Measurements from ENCODE around the gene PPT2.

Gene PPT2

DNA sequence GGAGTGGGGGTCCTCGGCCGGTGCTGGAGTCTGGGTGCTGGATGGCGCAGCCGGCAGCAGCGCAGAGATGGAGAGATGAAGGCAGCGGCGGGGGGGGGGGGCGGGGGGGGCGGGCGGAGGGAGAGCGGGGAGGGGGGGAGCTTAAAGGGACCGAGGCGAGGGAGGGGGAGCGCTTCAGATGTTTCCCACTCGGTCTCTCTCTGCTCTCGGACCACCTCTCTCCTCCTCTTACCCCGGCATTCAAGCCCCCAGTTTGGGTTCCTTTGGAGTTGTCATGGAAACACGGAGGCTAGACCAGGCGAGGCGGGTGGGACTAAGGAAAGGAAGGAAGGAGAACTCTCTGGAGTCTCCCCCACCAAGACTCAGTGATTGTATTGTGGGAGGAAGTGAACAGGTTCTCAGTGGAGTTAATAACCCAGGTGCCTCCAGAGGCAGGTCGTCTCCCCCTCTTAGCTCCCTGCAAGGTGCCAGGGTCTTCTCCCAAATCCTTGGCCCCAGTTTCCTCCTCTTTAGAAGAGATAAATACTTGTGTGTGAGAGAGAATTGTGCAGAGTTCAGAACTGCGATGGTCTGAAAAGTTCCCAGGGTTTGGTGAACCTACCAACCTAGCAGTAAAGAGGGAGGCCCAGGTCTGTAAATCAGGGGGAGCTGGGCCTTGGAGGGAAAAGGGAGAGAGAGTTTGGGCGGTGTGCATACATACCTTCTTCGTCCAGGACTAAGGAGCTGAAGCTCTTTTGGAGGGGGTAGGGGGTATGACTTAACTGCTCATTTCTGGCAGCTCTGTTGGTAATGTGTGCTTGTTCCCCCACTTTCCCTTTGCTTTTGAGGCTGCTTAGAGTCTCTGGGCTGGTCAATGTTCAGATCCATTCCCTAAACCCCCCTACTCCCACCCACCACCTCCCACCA lies 1.8 kb upstream of the PPT2 start, which contains the start of gene PRRT1:
TSS of gene PRRT1 (minus strand) at position 77 of the 906 bp plus-strand sequence. CDS start 112 bp downstream, outside the sequence.
- no peak for DNase-seq (ENCODE audit: low read depth)

DNA sequence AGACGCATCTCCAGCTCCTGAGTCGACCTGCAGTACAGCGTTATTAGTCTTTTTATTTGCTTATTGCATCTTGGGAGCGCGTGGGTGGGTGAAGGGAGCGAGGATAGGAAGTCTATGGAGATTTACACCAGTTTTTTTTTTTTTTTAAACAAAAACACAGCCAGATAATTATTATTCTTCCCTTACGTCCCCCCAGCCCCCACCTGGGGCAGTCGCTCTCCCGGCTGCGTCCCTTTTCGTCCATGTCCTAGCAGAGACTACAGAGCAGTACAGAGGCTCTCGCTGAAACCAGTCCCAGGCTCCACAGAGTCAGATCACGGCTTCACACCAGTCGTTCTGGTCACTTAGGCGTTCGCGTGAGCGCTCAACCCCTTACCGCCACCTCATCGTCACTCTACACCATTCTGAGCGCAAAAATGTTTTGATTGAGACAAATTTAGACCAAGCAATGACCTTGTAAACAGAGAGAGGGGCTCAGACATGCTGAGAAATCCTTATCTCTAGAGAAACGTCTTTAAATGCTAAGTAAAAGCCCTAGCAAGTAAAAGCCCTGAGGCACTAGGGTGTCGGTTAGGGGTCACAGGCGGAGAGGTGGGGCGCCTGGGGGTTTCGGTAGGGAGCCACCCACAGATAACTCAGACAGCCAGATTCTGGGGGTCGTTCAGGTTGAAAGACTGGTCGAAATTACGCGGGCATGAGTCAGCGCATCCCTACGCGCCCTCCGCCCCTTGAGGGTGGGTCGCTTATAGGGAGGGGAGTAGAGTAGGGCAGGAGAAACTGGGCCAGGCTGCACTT lies 975 bp upstream of the PPT2 start:
- no peak for DNase-seq (ENCODE audit: low read depth)

DNA sequence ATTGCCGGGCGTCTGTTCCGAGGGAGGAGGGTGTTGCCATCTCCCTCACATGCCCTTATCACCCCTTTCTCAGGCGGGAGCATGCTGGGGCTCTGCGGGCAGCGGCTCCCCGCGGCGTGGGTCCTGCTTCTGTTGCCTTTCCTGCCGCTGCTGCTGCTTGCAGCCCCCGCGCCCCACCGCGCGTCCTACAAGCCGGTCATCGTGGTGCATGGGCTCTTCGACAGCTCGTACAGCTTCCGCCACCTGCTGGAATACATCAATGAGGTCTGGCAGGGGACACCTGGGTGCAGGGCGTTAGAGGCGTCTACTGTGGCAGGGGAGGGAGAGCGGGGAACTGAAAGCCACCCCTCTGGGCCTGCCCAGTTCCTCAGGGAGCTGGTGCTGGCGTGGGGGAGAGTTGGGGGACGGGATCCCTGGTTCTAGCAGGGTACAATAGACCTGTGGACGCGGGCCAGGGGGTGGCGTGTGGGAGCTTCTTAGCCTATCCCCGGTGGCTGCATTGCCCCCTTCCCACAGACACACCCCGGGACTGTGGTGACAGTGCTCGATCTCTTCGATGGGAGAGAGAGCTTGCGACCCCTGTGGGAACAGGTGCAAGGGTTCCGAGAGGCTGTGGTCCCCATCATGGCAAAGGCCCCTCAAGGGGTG lies 697 bp downstream of the PPT2 start:
- DNase-seq (ENCODE audit: low read depth): no peak

DNA sequence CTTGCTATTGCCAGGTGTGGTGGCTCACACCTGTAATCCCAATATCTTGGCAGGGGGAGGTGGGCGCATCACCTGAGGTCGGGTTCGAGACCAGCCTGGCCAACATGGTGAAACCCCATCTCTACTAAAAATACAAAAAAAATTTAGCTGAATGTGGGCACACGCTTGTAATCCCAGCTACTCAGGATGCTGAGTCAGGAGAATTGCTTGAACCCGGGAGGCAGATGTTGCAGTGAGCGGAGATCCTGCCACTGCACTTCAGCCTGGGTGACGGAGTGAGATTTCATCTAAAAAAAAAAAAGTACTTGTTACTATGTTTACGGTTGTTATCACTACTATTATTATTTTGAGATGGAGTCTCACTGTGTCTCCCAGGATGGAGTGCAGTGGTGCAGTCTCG lies 3.0 kb downstream of the PPT2 start:
- no peak for DNase-seq (ENCODE audit: low read depth)

DNA sequence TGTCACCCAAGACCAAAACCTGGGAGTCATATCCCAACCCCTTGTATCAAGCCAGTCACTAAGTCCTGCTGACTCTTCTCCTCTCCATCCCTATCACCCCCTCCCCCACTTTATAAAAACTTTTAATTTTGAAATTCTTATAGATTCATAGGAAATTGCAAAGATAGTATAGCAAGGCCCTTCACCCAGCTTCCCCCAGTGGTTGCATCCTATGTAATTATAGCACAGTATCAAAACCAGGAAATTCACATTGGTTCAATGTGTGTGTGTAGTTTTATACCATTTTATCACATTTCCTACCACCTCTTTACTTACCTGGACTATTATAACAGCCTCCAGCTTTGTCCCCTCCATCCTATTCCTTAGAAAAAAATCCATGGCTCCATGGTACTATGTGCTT lies 4.1 kb downstream of the PPT2 start:
- DNase-seq (ENCODE audit: low read depth): no peak

DNA sequence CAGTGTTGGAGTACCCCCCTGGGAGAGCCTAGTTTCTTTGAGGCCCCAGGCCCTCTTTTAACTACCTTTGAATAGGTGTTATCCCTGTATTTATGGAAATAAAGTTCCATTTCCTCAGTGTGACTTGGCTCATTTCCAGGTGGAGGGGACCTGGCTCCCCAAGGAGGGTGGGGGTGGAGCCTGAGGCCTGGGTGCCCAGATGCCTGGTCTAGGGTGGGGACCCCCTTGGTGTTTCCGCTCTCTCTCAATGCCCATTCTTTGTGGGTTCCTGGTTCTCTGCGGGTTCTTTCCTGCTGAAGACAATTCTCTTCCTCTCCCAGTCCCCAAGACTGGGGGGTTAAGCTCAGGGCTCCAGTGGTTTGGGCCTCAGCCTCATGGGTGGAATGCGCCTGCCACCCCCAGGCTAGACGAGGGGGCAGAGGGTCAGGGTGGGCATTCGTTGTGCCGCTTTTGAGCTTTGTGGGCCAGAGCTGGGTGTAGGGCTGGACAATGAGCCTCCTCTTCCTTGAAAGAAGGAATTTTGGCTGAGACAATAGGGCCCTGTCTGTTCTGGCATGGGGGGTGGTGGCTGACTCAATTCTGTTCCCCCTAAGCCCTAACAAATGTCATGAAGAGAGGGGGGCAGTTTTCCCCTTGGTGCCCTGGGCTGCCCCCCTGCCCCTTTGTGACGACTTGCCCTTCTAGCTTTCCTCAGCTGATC lies 9.8 kb downstream of the PPT2 start:
- DNase-seq (ENCODE audit: low read depth): no peak

DNA sequence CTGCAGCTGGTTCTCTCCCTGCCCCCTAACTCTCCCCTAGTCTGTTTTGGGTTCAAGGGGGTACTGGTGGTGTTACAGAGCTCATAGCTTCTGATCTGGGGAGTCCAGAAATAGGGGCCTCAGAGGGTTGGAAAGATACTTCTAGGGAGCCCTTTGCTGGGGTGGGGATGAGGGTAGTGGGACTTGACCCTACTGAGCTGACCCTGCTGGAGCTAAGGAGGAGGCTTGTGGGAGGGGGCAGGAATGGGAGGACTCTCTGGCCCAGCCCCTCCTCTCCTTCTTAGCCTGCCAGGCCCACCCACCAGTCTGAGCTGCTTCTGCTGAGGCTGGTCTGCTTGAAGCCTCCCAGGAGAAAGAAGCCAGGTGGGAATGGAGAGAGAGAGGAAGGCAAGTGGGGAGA lies 10.4 kb downstream of the PPT2 start, which contains the start of gene EGFL8:
TSS of gene EGFL8 (plus strand) at position 301 of the 400 bp plus-strand sequence. CDS start 1,571 bp downstream, outside the sequence.
- DNase-seq (ENCODE audit: low read depth): no peak

DNA sequence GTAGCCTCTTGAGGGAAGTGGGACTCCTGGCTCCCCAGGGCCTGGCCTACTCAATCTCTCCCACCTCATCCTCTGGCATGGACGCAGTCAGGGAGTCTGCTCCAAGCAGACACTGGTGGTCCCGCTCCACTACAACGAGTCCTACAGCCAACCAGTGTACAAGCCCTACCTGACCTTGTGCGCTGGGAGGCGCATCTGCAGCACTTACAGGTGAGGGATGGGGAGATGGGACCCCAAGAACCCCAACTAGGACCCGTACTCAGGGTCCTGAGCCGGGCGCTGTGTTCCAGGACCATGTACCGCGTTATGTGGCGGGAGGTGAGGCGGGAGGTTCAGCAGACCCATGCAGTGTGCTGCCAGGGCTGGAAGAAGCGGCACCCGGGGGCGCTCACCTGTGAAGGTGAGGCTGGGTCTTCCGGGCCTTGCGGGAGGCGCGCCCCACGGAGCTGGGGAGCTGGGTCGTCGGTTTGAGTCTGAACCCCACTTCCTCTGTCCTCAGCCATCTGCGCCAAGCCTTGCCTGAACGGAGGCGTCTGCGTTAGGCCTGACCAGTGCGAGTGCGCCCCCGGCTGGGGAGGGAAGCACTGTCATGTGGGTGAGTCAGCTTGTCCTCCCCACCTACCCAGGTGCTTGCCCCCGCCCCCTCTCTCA lies 12.6 kb downstream of the PPT2 start:
- no peak for DNase-seq (ENCODE audit: low read depth)

DNA sequence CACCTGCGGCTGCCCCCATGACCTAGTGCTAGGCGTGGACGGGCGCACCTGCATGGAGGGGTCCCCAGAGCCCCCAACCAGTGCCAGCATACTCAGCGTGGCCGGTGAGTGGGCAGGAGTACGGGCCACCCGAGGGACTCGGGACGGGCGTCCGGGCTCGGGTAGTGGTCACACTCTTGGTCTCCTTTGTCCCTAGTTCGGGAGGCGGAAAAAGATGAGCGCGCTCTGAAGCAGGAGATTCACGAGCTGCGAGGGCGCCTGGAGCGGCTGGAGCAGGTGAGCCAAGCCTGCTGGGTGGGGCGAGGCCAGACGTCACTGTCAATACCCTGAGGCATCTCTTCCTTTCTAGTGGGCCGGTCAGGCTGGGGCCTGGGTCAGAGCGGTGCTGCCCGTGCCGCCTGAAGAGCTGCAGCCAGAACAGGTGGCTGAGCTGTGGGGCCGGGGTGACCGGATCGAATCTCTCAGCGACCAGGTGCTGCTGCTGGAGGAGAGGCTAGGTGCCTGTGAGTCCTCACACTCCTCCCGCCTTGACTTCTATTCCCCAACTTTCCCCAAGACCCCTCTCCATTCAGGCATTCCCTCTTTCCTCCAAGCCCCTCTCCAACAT lies 13.3 kb downstream of the PPT2 start:
- DNase-seq (ENCODE audit: low read depth): no peak

DNA sequence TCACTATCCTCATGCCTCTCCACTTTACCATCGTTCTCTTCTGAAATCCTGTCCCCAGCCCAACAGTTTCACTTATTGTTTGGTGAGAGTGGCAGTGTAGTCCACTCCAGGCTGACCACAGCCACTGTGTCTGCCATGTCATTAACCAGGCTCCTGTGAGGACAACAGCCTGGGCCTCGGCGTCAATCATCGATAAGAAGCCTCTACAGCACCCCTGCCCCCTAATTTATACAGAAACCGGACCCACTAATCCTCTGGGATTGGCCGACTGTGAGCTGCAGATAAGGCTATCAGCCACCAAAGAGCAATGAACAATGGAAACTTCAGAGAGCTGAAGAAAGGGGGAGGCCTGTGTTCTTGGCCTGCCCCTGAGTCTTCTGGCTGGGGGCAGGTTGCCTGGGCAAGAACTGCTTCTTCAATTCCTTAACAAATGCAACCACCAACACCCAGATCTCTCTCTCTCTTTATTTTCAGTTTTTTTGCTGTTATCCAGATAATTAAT lies 13.9 kb downstream of the PPT2 start:
- no peak for DNase-seq (ENCODE audit: low read depth)

DNA sequence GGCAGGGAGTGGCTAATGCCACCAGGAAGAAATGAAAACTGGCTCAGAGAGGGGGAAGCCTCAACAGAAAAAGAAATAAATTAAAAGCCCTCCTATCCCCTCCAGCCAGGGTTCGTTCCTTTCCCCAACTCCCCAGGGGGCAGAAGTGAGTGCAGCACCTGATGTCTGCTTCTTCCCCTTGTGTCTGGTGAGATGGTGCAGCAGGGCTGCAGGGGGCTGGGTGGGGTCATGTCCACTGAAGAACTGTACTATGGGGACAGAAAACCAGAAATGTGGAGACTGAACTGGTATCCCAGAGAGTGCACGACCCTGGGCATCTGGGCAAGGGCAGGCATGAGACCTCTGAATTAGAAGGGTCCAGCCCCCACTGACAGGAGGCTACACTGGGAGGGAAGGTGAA lies 14.4 kb downstream of the PPT2 start:
- no peak for DNase-seq (ENCODE audit: low read depth)

DNA sequence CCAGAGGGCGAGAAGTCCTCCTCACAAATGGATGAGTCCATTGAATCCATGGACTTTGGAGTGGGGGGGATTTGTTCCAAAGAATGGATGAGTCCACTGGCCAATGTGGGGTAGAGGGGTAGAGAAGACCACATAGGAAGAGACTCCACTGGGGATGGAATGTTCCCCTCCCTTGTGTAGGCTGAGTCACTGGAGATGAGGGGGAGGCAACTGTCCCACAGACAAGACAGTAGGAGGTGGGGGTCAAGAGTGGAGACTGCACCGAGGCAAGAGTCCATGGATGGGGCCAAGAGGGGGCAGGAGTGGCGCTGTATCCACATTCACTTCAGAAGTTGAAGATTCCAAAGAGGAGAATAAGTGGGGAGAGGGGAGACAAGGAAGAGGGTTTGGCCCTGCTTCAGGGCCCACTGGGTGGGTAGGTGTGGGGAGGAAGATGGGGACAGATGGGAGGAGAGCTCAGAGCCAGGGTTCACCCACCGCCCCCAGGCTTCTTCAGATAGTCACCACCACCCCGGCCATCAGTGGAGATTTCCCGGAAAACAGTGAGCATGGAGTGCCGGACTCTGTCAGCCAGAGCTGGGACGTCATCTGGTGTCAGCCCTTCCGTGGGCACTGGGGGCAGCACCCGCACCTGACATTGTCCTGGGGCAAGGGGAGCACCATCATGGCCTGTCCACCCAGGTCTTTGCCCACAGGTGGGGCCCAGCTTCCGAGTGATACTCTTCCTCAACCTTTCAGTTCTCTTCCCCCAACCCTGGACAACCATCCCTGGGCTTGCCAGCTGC lies 15.1 kb downstream of the PPT2 start:
- DNase-seq (ENCODE audit: low read depth): no peak

DNA sequence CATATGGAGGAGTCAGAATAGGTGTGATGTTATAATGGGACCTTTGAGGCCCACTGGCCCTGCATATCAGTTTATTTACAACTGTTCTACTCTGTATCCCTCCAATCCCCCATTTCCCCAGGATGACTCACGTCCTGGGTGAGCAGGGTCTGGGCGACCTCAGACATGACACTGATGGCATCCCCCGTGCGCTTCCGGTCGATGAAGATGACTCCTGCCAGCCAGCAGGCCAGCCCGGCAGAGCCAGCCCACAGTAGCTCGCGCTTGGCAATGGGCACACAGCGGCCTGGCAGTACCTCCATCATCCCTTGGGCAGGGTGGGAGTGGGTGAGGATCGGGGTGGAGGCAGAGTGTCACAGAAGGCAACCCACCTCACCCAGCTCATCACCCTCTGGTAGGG lies 16.4 kb downstream of the PPT2 start:
- no peak for DNase-seq (ENCODE audit: low read depth)

DNA sequence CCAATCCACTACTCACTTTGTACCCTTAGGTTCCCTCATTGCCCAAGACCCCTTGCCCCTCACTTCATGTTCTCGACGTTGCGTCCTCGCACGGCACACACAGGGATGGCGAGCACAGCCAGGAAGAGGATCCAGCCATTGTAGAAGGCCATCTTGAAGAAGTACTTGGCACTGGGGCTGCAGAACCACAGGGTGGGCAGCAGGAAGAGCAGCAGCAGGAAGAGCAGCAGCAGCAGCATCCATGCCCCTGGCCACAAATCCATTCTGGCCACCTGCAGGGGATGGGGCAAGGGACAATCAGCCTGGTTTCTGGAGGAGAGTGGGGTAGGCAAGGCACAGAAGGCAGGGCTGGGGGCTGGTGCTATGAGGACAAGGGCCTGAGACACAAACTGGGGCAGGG lies 17.3 kb downstream of the PPT2 start:
- DNase-seq (ENCODE audit: low read depth): no peak

DNA sequence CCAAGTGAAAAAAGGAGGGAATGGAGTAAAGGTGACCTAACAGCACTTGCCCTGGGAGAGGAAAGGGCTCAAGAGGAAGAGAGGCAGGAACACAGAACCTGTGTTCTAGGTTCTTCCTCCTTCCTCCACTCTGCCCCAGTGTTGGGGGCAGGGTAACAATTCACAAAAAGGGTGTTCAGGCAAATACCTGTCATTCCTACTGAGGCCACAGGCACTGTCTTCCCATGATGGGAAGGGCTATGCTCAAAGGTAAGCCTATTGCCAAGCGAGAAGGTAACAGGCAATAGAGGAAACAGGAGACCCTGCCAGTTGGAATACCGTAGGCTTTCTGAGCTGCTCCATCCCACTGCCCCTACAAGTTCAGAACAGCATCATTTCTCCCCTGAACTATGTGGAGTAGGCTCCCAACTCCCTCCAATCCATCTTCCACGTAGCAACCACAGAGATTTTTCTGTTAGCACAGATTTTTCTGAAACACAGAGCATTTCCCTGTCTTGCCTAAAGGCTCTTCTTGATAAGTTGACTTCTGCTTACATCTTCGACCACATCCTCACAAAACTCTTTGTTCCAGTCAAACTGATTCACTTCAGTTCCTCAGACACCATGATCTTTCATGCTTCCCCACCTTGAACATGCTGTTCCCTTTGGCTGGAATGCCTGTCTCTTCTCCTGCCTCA lies 19.2 kb downstream of the PPT2 start:
- no peak for DNase-seq (ENCODE audit: low read depth)

DNA sequence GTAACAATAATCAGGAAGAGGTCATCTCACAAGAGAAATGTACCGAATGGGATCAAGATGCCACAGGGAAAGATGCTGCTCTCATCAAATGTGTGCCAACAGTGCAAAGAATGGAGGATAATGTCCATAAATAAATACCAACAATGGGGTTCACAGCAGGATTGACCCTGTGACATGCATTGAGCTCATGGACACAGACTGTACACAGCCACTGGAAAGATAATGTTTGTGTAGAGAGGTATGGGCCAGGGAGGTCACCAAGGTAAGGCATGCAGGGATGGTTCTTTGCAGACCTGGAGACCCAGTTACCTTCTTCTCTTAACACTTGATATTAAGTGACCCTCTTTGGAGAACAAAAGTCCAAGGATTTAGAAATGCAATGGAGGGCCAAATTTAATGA lies 20.5 kb downstream of the PPT2 start:
- DNase-seq (ENCODE audit: low read depth): no peak

DNA sequence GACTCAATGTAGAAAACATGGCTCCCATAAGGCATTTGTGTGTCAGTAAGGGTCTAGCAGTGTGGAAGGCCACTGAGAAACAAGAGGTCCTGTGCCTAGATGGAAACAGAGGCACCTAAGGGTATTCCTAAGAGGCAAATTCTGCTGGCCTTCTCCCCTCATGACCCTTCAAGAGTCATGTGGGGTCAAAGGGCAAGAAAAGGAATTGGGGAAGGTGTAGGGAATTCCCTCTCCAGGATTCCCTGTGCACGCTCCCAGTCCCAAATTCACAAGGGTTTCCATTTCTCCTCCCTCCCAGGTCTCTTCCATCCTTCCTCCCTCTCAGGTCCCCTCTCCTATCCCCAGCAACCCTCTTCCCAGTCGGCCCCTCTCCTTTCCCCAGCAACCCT lies 21.4 kb downstream of the PPT2 start:
- no peak for DNase-seq (ENCODE audit: low read depth)

DNA sequence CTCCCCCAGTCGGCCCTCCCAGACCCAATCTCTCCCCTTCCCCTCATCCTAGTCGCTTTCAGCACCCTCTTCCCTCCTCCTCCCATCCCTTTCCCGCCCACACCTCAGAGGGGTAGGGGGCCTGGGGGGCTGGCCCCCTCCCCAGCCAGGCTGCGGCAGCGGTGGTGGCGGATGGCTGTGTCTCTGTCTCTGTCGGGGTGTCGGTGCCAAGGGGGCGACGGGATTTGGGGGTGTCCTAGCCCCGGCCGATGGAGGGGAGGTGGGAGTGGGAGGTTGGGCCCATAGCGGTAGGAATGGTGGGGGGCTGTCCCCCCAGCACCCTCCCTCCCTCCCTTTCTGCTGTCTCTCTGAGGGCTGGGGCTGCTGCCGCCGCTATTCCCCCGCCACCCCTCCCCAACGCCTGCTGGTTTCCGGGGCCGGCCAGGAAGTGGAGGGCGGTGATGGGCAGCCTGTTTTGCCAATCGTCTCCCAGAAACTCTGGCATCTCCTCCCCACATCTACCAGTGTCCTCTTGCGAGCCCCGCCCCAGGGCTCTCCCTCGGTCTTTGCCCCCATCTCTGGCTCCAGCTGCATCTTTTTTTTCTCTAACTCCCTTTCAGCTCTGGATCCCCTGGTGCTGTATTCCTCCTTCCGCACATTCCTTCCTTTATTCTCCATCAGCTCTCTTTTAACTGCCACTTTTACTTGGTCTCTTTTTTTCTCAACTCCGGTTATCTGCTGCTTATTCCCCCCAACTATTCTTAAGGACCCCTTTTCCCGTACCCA lies 22.0 kb downstream of the PPT2 start, which contains the start of gene AGPAT1:
TSS of gene AGPAT1 (minus strand) at position 374 of the 765 bp plus-strand sequence. CDS start 4,588 bp downstream, outside the sequence.
- peak; percentile 91 for DNase-seq (ENCODE audit: low read depth)

Measured in non-pigmented ciliary epithelial cell (primary cell).